T-helper 2 cell (primary cell): Measurements from ENCODE around the gene PARN.
"Not testable (repeated sequence)": the region's sequence is repeated elsewhere in the genome, so short reads cannot be mapped to it uniquely, and the experiment has no call there.

Experiments used
- DNase-seq, 5 experiments: peaks; one replicate each; pipeline versions ENCODE4 v3.0.0 to v3.0.0-alpha.2; 2012 to 2022

PARN gene

DNA sequence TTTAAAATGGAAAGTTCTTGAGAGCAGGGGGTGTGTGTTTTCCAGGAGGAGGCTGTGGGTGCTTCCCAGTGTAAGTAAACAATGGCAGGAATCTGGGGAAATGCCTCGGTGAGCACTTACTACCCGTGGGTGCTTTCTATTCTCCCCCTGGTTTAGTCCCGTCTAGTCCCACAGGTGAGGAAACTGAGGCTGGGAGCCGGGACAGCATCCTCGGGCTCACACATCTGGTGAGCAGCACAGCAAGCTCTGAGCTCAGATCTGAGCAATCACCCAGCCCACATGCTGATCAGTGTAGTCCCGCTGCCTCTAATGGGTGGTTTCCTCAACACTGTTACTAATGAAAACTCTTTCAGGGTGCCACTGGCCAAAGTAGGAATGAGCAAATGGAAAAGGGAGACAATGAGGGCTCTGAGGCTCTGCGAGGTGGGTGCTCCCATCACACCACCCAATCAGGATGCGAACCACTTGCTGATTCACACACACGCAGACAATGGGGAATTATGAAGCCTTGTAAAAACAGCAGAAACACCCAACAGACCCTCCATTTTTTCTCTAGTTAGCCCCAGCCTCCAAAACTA, 202.6 kb downstream of the PARN start:
- no peak for DNase-seq

DNA sequence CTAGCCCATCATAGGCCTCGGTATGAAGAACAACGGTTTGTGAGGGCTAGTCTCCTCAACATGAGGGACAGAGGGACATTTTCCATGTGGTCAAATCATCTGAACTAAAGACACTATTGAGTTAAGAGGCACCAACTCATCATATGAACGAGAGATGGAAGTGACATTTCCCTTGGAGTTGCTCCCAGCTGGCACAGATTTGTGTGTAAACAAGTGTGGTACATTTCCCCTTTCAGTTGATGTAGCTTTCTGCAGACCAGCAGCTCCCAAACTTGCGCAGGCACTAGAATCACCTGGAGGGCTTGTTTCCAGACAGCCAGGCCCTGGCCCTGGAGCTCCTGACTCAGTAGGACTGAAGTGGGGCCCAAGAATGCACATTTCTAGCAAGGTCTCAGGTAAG, 205.5 kb downstream of the PARN start:
- DNase-seq, result no peak

DNA sequence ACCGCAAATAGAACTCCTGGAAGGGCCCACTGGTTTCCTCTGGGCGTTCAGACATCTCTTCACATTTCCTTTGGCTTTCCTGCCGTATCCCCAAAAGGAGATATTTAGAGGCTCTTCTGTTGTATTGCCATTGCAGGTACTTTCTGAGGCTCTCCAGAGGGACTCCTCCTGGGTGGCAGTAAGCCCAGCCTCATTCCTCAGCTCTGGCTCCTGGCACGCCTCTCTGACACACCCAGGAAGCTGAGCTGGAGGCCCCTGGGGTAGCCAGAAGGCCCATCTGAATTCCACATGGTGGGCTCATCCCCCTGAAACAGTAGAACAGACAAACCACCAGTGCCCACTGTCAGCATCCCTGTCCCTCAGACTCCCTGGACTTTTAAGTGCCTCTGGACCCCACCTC, 206.7 kb downstream of the PARN start:
- DNase-seq, result no peak

DNA sequence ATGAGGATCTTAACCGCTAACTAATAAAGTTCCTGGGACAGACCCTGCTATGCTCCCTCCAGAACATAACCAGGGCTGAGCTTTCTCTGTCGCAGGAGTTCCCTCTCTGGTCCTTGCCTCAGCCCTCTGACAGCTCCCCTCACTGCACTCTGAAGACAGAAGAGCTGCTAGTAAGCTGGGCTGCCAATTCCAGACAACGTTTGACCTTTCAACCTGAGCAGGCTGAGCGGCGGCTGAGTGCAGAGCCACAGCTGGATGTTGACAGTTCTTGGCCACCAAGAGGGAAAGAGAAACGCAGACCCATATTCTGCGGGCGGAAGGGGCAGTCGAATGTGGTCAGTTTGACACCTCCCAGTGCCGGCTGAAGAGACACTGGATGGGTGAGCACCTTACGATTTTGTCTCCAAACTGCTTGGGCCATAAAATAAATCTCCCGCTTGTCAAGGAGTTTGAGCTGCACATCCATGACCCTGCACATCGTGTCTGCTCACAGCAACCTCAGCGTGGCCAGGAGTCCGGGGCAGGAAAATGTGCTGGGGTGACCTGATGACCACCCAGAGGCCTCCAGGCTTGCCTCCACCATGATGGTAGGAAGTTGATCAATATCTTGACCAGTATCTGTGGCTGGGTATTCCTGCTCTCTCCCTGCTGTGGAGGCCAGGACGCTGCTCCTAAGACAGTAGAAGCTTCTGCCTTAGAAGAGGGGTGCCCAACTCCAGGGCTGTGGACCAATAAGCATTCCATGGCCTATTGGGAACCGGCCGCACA, 209.2 kb downstream of the PARN start:
- no peak for DNase-seq

DNA sequence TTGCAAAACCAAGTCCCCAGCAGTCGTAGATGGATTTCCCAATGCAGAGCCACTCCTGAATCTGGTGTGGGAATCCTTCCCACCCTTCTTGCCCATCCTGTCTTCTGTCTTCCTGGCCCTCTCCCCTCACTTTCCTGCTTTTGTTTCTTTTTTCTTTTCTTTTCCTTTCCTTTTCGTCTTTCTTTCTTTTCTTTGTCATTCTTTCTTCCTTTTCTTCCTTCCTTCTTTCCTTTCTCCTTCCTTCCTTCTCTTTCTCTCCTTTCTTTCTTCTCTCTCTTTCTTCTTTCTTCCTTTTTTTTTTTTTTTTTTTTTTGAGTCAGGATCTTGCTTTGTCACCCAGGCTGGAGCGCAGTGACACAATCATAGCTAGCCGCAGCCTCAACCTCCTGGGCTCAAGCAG, 209.8 kb downstream of the PARN start:
- not testable (repeated sequence) for DNase-seq

DNA sequence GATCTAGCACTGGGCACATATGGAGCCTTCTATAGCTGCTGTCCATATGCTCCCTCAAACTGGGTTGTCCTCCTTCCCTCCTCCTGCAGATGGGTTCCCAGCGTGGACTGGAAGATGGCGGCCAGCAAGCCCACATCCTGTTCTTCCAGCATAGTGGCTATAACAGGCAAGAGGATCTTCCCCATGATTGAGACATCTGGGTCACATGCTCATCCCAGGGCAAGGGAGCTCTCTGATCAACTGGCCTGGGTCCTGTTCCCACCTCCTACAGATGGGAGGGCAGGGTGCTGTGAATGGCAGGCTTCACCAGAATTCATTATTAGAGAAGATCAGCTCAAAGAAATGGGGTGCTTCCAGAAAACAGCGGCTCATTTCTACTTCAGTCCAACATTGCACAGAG, 210.2 kb downstream of the PARN start:
- DNase-seq, result no peak

DNA sequence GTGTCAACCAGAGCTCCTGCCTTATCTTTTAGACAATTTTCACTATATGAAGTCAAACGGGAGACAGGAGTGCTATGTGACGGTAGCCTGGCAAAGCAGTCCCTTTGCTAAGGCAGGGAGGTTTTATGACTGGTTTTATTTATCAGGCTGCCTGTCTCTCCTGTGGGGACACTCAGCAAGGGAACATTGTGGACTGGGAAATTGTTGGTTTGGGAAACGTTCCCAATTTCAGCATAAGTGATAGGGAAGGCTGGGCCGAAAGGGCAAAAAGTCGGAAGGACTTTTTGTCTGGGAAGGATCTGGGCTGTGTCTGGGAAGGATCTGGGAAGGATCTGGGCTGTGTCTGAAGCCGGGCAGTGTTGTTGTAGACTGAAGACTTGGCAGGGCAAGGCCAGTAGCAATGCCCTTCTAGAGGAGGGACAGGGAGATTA, 211.2 kb downstream of the PARN start:
- no peak for DNase-seq

DNA sequence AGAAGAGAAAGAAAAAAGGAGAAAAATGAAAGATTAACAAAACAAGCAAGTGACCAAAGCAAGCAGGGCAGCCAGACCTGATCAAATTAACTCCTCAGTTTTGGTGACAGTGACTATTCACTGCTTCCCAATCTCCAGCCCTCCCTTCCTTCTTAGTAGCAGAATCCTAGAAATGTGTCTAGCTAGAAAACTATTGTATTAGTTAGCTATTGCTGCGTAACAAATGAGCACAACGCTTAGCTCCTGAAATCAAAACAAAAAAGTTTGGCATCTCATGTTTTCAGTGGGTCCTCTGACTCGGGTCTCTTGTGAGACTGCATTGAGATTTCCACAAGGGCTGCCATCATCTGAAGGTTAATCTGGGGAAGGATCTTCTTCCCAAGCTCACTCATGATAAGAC, 213.9 kb downstream of the PARN start:
- no peak for DNase-seq

DNA sequence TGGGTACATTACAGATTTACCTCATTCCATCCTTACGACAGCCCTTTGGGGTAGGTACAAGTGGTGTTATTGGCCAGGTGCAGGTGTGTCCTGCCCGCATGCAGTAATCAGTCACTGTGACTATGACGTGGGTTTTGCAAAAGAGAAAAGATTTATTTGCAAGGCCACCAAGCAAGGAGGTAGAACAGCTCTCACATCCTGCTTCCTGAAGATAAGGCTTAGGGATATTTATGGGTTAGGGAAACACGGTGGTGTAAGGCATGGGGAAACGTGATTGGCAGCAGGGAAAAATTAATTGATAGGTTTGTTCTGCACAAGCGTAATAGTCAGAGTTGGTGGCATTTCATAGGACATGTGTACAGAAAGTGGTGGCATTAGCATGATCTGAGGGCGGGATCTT, 214.8 kb downstream of the PARN start:
- no peak for DNase-seq

DNA sequence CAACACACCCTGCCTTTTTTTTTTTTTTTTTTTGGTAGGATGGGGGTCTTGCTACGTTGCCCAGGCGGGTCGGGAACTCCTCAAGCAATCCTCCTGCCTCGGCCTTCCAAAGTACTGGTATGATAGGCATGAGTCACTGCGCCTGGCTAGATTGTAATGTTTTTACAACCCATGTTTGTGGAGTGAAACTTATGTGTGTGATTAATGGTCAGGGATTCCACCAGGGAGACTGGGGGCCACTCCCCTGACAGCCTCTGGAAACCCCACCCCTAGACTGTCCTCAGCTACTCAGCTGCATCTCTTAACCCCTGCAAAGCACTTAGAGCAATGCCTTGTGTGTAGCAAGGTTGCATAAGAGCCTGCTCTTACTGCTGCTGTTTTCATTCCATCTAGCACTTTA, 220.5 kb downstream of the PARN start:
- no peak for DNase-seq

DNA sequence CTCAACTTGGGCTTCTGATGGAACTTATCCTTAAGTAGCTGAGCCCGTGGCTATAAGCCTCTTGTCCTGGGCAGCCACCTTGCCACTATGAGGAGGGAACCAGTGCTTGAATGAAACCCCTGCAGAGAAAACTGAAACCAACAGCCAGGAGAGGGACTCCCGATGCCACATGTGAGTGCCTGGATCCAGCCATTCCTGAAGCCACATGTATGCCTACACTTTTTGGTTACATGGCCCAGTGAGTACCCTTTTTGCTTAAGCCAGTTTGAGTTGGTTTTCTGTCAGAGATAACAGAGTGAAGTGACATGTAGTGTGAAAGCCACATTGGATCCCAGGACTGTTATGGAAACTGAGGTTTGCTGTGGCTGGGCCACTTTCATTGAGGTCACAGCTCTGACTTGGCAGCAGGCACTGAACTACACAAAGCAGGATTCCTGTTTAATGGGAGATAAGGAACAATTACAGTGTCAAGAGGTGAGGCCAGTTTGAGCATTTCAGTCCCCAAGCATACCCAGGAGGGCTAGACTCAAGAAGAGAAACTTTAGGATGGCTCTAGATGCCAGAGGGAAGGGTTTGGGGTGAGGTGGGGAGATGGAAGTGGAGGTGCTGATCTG, 222.2 kb downstream of the PARN start:
- no peak for DNase-seq

DNA sequence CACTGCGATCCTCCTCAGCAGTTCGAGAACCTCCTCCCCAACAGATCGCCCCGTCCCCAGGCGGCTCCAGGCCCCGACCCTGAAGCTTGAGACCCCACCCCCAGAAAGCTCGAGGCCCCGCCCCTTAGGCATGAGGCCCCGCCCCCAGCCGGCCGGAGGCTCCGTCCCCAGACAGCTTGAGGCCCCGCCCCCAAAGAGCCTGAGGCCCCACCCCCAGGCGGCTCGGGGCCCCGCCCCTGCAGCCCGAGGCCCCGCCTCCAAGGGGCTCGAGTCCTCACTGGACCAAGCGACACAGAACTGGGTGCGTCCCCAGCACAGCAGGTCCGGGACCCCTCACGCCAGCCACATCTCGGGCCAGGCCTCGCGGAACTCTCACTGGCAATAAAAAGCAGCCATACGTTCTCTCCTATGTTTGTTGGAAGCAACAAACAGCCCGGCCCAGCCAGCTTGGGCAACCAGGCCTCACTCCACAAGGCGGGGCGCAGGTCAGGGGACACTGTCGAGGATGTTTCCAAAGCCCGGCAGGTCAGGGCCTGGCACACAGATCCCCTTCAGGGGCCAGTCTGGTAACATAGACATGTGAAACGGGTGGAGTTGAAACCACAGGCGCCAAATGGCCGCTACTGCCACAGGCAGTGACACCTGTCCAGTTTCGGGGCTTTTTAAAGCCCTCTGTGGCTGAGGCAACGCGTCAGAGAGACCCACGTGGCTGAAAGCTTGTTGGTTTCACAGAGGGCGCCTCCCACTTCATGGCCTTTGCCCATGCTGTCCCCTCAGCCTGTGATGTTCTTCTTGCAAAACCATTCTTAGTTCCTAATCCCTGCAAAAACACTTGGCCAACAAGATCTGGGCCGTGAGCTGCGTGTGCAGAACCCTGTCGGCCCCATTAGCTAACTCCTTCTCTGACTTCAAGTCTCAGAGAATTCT, 224.2 kb downstream of the PARN start:
- peak in 1 of 5 experiments; percentile 10 for DNase-seq

DNA sequence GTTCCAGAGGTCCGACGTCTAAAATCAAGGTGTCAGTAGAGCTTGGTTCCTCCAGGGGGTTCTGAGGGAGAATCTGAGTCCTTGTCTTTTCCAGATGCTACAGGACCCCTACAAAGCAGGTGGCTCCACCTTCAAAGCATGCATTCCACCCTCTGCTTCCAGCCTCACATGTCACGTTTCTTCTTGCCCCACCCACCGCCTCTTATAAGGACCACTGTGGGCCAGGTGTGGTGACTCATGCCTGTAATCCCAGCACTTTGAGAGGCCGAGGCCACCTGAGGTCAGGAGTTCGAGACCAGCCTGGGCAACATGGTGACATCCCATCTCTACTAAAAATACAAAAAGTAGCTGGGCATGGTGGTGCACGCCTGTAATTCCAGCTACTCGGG, 227.1 kb downstream of the PARN start:
- not testable (repeated sequence) for DNase-seq

DNA sequence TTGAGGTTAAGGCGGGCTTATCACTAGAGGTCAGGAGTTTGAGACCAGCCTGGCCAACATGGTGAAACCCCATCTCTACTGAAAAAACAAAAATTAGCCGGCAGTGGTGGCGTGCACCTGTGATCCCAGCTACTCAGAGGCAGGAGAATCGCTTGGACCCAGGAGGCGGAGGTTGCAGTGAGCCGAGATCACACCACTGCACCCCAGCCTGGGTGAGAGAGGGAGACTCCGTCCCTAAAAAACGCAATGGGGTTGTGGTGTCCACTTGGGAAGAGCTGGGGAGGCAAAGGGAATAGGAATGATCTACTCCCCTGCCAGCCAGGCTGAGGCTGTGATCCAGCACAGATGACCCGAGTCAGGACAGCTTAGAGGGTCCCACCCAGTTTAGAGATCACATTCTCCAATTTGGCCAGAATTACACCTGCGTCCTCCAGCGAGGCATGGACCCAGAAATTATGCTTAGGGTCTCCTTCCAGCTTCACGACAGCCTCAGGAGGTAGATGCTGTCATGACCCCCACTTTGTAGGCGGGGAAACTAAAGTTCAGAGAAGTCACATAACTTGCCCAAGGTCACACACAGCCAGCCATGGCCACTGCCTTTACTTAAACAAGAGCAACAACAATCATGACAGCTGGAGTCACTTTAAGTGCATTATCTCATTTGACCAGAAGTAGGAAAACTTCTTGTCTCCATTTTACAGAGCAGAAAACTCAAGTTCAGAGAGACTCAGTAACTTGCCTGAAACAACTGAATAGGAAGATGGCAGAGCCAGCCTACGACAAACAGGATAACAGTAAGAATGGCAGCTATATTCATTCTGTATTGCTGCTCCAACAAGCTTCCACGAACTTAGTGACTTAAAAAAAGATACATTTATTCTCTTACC, 227.7 kb downstream of the PARN start:
- DNase-seq, result not testable (repeated sequence)

DNA sequence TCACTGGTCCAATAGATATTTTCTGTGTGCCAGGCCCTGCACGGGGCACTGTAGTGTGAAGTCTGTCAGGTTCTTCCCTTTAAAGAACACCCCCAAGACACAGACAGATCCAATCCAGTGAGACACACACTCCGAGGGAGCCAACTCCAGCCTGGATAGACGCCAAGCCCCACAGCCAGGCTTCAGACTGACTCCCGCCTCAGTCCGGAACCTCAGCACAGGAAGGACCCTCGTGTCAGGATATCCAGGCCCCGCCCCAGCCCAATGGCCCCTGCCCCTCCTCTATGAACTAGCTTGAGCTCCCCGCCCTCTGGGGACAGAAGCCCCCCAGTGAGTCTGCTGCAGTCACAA, 228.4 kb downstream of the PARN start:
- not testable (repeated sequence) for DNase-seq

DNA sequence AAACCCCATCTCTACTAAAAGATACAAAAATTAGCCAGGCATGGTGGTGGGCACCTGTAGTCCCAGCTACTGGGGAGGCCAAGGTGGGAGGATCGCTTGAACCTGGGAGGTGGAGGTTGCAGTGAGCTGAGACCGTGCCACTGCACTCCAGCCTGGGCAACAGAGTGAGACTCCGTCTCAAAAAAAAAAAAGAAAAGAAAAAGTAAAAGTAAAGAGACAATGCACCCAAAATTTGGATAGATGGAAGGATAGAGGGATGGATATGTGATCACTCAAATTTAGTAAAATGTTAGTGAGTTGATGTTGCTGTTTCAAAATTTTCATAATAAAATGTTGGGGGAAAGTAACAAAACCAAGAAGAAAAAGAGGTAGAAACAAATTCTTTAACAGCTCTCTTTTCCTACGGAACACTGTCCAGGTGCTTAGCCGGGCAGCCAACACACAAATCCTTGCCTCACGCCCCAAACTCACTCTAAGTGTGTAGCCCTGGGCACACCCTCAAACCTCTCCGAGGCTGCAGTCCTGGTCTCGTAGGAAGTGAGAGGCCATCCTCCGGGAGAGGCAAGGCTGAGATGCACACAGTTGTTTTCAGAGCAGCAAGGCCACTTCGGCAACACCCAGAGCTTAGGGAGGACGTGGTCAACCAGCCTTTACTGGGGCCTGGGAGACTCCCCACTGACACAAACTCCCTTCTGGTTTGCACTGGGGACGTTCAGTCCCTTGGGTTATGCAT, 228.9 kb downstream of the PARN start:
- DNase-seq, result not testable (repeated sequence)

DNA sequence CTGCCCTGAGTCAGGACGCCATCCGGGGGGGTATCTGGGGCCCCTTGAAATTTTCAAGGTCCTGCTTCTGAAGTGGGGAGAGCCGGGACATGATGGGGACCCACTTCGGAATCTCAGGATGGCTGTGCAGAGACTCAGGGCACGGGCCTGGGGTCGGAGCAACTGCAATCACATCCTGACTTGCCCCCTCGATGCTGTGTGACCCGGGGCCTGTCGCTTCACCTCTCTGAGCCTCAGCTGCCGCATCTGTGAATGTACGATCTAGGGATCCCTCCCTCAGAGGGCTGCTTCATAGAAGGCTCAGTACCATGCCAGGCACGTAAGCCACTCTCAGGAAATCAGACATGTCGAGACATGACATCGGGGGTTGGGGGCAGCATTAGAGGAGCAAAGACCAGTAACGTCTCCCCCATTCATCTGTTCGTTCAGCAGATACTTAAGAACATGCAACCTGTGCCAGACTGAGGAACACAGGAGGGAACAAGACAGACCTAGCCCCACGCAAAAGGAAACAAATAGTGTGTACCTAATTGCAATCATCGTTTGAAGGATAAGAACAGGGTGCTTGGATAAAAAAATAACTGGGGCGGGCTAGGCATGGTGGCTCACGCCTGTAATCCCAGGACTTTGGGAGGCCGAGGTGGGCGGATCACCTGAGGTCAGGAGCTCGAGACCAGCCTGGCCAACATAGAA, 229.6 kb downstream of the PARN start:
- no peak for DNase-seq

DNA sequence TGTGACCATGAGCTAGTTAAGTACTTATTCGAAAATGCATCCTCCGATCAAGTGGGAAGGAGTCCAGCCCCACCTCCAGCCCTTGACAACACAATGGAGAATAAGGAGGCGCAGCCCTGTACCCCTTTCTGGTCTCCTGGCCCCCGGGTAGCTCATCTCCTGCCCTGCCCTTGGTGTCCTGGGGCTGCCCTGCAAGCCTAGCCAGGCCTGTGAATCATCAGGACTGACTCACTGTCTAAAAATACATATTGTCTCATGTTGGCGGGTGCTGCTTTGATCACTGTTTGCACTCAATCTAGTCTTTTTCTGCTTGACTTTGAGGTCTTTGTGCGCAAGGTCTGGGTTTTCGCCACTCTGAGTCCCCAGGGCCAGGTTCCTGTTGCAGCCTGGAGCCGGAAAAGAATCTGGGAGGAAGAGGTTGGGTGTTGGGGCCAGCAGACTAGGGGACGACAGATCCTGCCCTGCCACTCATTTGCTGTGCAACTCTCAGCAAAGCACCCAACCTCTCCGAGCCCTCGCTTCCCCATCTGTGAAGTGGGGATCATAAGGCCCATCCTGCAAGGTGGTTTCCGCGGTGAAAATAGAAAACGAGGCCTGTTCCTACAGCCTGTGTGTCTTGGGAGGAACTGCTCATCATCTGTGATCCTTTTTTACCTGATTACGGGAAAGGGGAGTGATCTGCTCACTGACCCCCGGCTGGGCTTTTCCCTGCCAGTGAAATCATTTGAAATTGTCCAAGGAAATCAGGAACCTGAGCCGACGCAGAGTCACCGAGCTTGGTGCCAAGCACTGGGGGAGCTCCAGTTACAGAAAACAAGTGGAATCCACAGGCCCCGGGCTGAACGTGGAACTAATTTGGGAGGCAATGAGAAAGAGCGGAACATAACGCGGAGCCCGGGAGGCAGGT, 230.4 kb downstream of the PARN start:
- no peak for DNase-seq

DNA sequence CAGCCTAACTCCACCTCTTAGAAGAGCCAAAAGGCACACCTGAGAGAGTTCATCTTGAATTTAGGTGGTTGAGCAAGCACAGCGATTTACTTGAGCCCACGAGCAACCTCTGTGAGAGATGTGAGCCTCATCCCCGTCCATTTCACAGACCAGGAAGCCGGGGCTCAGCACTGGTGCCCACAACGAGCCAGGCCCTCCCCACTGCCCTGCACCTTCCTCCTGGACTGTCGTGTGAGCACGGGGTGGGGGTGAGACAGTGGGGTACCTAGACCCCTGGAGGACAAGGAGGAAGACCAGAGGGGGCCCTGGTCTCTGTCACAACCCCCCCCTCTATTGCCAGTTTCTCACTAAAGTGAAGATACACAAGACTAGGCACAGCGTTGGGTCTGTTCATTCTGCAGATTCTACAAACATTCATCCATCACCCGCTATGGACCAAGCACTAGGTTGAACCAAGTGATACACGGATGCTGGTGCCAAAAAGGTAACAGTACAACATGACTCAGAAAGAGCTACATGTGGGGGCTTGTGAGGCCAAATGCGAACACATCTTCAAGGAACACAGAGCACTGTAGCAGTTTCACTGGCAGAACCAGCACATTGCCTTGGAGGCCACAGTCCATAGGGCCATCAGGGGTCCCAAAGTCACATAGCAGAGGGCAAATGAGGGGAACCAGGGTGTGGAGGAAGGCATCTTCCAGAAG, 231.9 kb downstream of the PARN start:
- DNase-seq, result no peak
